C4-2B (cell line): ENCODE results near the gene ABCC8.

Experiments
- H3K27ac ChIP-seq: fragments of 450-650 bp; 2 replicates; pipeline ENCODE4 v1.5.1; 2017
- ZFX ChIP-seq: fragments of 450-650 bp; IDR thresholded peaks from 2 replicates; pipeline ENCODE4 v1.6.1; 2017
- TF ChIP-seq, protein P1 (sequence below): fragments of 450-650 bp; conservative IDR thresholded peaks from 2 replicates; pipeline ENCODE4 v1.5.1; 2017; ENCODE audit warnings: mild to moderate bottlenecking

The ABCC8 gene

GRCh38 chr11:17405232-17406005 lies 71.2 kb downstream of the ABCC8 start:
- H3K27ac ChIP-seq, result peak overlapping the region; percentile 83
- TF ChIP-seq, protein P1, sequence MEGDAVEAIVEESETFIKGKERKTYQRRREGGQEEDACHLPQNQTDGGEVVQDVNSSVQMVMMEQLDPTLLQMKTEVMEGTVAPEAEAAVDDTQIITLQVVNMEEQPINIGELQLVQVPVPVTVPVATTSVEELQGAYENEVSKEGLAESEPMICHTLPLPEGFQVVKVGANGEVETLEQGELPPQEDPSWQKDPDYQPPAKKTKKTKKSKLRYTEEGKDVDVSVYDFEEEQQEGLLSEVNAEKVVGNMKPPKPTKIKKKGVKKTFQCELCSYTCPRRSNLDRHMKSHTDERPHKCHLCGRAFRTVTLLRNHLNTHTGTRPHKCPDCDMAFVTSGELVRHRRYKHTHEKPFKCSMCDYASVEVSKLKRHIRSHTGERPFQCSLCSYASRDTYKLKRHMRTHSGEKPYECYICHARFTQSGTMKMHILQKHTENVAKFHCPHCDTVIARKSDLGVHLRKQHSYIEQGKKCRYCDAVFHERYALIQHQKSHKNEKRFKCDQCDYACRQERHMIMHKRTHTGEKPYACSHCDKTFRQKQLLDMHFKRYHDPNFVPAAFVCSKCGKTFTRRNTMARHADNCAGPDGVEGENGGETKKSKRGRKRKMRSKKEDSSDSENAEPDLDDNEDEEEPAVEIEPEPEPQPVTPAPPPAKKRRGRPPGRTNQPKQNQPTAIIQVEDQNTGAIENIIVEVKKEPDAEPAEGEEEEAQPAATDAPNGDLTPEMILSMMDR, result no peak
- no peak; the same call in 1 of the 2 replicates for TF ChIP-seq ZFX

- TF ChIP-seq, protein P1, result no peak
- TF ChIP-seq ZFX, result no peak
- peak overlapping the region; percentile 83 for H3K27ac ChIP-seq
Measured at GRCh38 chr11:17403980-17404759, 72.5 kb downstream of the ABCC8 start.

DNA sequence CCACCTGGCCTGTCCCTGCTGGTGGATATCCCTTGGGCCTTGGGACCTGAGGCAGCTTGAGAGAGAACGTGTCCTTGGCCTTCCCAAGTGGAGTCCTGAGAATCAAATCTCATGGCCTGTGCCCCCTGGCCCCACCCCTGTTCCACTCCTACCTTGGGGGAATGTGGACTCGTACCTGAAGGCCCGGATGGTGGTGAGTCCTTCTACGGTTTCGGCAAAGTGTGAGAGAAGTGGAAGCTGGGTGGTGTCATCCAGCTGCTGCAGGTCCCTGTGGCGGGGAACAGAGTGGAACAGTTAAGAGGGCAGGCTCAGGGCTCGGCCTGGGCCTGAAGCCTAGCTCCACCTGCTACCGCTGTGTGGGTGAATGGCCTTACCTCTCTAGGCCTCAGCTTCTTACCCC lies 74.2 kb downstream of the ABCC8 start:
- H3K27ac ChIP-seq, result no peak overlapping the region
- TF ChIP-seq, protein P1, result no peak
- TF ChIP-seq ZFX, result no peak

DNA sequence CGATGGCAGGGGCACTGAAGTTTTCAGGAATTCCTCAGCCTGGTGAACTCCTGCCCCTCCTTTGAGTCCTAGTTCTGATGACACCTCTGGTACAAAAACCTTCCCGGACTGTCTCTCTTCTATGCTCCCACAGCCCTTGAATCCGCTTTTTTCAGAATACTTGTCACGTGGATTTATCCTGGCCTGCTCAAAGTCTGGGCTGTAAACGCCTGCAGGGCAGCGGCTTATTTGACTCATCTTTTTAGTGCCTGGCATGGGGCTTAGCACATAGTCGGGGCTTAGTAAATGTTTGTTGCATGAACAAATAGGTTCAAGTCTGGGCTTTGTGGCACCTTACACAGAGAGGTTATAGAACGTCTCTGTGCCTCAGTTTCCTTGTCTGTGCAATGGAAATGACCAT lies 74.8 kb downstream of the ABCC8 start:
- TF ChIP-seq ZFX, result no peak
- TF ChIP-seq, protein P1, result no peak
- H3K27ac ChIP-seq, result no peak overlapping the region

DNA sequence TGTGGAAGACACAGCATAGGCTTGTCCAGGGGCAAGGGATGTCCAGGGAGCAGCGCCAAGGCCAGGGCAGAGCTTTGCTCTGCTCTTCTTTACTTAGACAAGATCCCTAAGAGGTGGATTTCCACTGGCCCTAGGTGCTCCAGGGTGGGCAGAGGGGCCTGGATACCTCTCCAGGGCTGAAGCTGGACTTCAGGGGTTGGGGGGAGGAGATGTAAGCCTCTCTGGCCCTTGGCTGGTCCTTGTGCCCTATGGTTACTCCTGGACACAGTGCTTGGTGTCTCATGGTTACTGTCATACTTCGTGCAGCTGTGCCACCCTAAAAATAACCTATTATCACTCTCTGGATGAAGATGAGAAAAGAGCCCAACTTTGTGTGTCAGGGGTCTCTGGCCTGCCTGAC lies 75.3 kb downstream of the ABCC8 start:
- no peak for TF ChIP-seq ZFX
- TF ChIP-seq, protein P1, result no peak
- H3K27ac ChIP-seq, result no peak overlapping the region

GRCh38 chr11:17400048-17400775 lies 76.4 kb downstream of the ABCC8 start:
- no peak overlapping the region for H3K27ac ChIP-seq
- no peak for TF ChIP-seq ZFX
- TF ChIP-seq, protein P1, result no peak
